ENCODE results near the gene FARP1.

GRCh38 chr13:98226496-98226895, 83.6 kb downstream of the FARP1 start:
- TF ChIP-seq CTCF (conservative IDR thresholded peaks at IDR 0.05) (no peak), ZFX (IDR thresholded peaks at IDR 0.05) (no peak)

Data from C4-2B (cell line).